ENCODE results near the gene IFT80. TPM values are rescaled to one million over a fixed set of nuclear protein-coding genes. Genes with fewer than 3 reads are reported as not detected.

IFT80 gene
- polyA plus RNA-seq, 3 donors, result 1.3 to 7.7 (median 1.4) TPM

GRCh38 chr3:160446522-160447056 lies 47.6 kb upstream of the IFT80 start:
- peaks cover 79% of the 10 kb centered on the region for H3K79me2 ChIP-seq (ENCODE audit: insufficient read depth, low read length)
- 95% methylated on average over 4 of the region's 13 CpGs for WGBS (ENCODE audit: insufficient coverage)
- no peak for TF ChIP-seq CTCF (IDR thresholded peaks at IDR 0.05)
- H3K4me2 ChIP-seq (replicated peaks; ENCODE audit: extremely low read depth, low read length, poor library complexity, severe bottlenecking), result no peak overlapping the region
- no peaks in the 10 kb centered on the region for H4K20me1 ChIP-seq (ENCODE audit: insufficient read depth, low read length)
- no peaks in the 10 kb centered on the region for H3K27me3 ChIP-seq (ENCODE audit: control insufficient read depth in 2 of 2, insufficient read depth in 2 of 2, low read length in 2 of 2)
- H2AFZ ChIP-seq (ENCODE audit: insufficient read depth, low read depth, low read length, poor library complexity, severe bottlenecking), result no peak overlapping the region
- Mint-ChIP-seq H3K4me3 (no peak overlapping the region), H3K9me3 (peaks cover 0 to 9% (median 6%) of the 10 kb centered on the region in 7 donors), H3K36me3 (peaks cover 8 to 16% of the 10 kb centered on the region in 2 donors), H3K27ac (no peak overlapping the region), H3K27me3 (ENCODE audit: low read depth in 3 of 3) (peaks cover 0 to 9% (median 0%) of the 10 kb centered on the region in 3 donors), H3K4me1 (peaks cover 26% of the 10 kb centered on the region)
- H3K4me1 ChIP-seq (ENCODE audit: control insufficient read depth in 1 of 2, insufficient read depth in 2 of 2, low read length in 2 of 2), result peaks cover 16 to 30% of the 10 kb centered on the region in 2 donors
- intact Hi-C loops (cut with micrococcal nuclease), result loop anchor here in 1 of 2 donors (5.0 kb wide), 1 partner anchor 44 kb away; no protein-coding TSS in a partner anchor
- no peak overlapping the region for H3K9ac ChIP-seq (ENCODE audit: insufficient read depth, low read length, poor library complexity, severe bottlenecking)
- no peaks in the 10 kb centered on the region for H3K9me3 ChIP-seq (replicated peaks in 1 of 2; ENCODE audit: control insufficient read depth in 1 of 2, insufficient read depth in 1 of 2, low read length in 2 of 2)
- peaks cover 0 to 3% of the 10 kb centered on the region in 2 donors for H3K36me3 ChIP-seq (replicated peaks in 1 of 2; ENCODE audit: control insufficient read depth in 1 of 2, insufficient read depth in 2 of 2, low read length in 2 of 2)
- DNase-seq, result no peak
- H3K27ac ChIP-seq (ENCODE audit: low read depth in 1 of 2, low read length in 2 of 2), result no peak overlapping the region
- no peak overlapping the region for H3K4me3 ChIP-seq (replicated peaks in 1 of 3; ENCODE audit: low read depth in 2 of 3, low read length in 3 of 3)

- H3K4me3 Mint-ChIP-seq, result no peak overlapping the region
- H3K4me1 Mint-ChIP-seq, result peaks cover 26% of the 10 kb centered on the region
- intact Hi-C loops (cut with micrococcal nuclease), result loop anchor here in 1 of 2 donors (5.0 kb wide), 1 partner anchor 44 kb away; no protein-coding TSS in a partner anchor
- no peak for TF ChIP-seq CTCF (IDR thresholded peaks at IDR 0.05)
- Histone ChIP-seq H4K20me1 (ENCODE audit: insufficient read depth, low read length) (no peaks in the 10 kb centered on the region), H2AFZ (ENCODE audit: insufficient read depth, low read depth, low read length, poor library complexity, severe bottlenecking) (no peak overlapping the region), H3K4me1 (ENCODE audit: control insufficient read depth in 1 of 2, insufficient read depth in 2 of 2, low read length in 2 of 2) (peaks cover 16 to 30% of the 10 kb centered on the region in 2 donors), H3K4me3 (replicated peaks in 1 of 3; ENCODE audit: low read depth in 2 of 3, low read length in 3 of 3) (no peak overlapping the region), H3K4me2 (replicated peaks; ENCODE audit: extremely low read depth, low read length, poor library complexity, severe bottlenecking) (no peak overlapping the region), H3K36me3 (replicated peaks in 1 of 2; ENCODE audit: control insufficient read depth in 1 of 2, insufficient read depth in 2 of 2, low read length in 2 of 2) (peaks cover 0 to 8% of the 10 kb centered on the region in 2 donors), H3K9me3 (replicated peaks in 1 of 2; ENCODE audit: control insufficient read depth in 1 of 2, insufficient read depth in 1 of 2, low read length in 2 of 2) (no peaks in the 10 kb centered on the region), H3K79me2 (ENCODE audit: insufficient read depth, low read length) (peaks cover 86% of the 10 kb centered on the region), H3K27me3 (ENCODE audit: control insufficient read depth in 2 of 2, insufficient read depth in 2 of 2, low read length in 2 of 2) (no peaks in the 10 kb centered on the region), H3K9ac (ENCODE audit: insufficient read depth, low read length, poor library complexity, severe bottlenecking) (no peak overlapping the region), H3K27ac (ENCODE audit: low read depth in 1 of 2, low read length in 2 of 2) (no peak overlapping the region)
- H3K9me3 Mint-ChIP-seq, result peaks cover 0 to 9% (median 6%) of the 10 kb centered on the region in 7 donors
- no CpG with 5 or more reads among the region's 1 CpG for WGBS (ENCODE audit: insufficient coverage)
- H3K36me3 Mint-ChIP-seq, result peaks cover 10 to 16% of the 10 kb centered on the region in 2 donors
- H3K27ac Mint-ChIP-seq, result peak overlapping the region in 1 of 7 donors; percentile 66
- DNase-seq, result no peak
- peaks cover 0 to 9% (median 0%) of the 10 kb centered on the region in 3 donors for H3K27me3 Mint-ChIP-seq (ENCODE audit: low read depth in 3 of 3)
These were observed 46.8 kb upstream of the IFT80 start for GRCh38 chr3:160445854-160446253.
